A204.1 (cell line): ENCODE results near the gene GLOD4.
"Not testable (repeated sequence)": the region's sequence is repeated elsewhere in the genome, so short reads cannot be mapped to it uniquely, and the experiment has no call there.

ENCODE experiments used
- FAIRE-seq: peaks from 2 replicates; lab custom pipeline; 2012; peaks lifted over from hg19 to GRCh38; lab: Jason Lieb, UNC

The GLOD4 gene

DNA sequence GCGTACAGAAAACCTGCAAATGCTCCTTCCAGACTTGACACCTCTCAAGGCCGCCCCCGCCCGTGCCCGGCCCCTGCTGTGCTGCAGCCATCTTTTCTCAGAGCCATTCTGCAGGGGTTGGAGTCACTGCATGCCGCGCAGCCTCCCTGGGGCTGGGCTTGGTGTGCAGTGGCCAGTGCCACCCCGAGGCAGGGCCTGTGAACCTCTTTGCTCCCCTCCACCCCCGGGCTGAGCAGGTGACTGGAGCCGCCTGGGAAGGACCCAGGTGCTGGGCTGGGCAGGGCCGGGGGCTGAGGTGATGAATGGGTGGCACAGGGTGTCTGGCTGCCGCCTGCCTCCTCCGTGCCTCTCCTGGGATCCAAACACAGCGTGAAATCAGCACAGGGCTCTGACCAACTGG lies 20.4 kb upstream of the GLOD4 start:
- no peak for FAIRE-seq

- FAIRE-seq: no peak
Measured at GRCh38 chr17:801660-802059, 19.6 kb upstream of the GLOD4 start.

GRCh38 chr17:800446-801242 lies 18.6 kb upstream of the GLOD4 start:
- FAIRE-seq: no peak

GRCh38 chr17:799261-799660 lies 17.2 kb upstream of the GLOD4 start:
- FAIRE-seq: no peak

- FAIRE-seq: no peak
Measured at GRCh38 chr17:798246-798645, 16.2 kb upstream of the GLOD4 start.

GRCh38 chr17:797236-797840 lies 15.3 kb upstream of the GLOD4 start:
- no peak for FAIRE-seq

GRCh38 chr17:796609-797008 lies 14.5 kb upstream of the GLOD4 start:
- no peak for FAIRE-seq

GRCh38 chr17:795721-796120 lies 13.6 kb upstream of the GLOD4 start:
- no peak for FAIRE-seq

GRCh38 chr17:795276-795675 lies 13.2 kb upstream of the GLOD4 start:
- no peak for FAIRE-seq

GRCh38 chr17:794876-795275 lies 12.8 kb upstream of the GLOD4 start:
- FAIRE-seq: no peak

DNA sequence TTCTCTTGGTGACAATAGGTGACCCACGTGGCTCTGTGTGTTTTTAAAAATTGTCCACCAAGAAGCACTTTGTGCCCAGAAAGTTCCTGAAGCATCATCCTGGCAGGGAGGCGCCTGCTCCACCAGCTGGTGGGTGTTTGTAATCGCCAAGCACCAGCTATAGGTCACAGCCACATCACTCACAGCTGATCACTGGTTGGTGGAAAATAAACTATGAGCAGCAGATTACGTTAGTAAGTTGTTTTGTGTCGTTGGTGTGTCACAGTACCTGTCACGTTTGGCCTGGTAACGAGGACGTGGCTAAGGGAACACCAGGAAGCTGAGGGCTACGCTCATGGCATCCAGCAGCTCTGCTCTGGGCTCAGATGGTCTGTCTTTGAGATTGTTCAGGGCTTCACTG lies 10.2 kb upstream of the GLOD4 start:
- FAIRE-seq: no peak

DNA sequence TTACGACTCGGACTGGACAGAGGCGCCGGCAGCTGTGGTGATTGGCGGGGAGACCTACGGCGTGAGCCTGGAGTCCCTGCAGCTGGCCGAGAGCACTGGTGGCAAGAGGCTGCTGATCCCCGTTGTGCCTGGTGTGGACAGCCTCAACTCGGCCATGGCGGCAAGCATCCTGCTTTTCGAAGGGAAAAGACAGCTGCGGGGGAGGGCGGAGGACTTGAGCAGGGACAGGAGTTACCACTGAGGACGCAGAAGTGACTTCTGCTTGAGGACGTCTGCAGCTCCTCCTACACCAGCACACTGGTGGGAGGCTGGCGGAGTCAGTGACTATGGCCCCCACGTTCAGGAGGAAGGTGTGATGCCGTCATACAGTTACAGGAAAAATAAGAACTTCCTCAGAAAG lies 9.7 kb upstream of the GLOD4 start:
- no peak for FAIRE-seq

DNA sequence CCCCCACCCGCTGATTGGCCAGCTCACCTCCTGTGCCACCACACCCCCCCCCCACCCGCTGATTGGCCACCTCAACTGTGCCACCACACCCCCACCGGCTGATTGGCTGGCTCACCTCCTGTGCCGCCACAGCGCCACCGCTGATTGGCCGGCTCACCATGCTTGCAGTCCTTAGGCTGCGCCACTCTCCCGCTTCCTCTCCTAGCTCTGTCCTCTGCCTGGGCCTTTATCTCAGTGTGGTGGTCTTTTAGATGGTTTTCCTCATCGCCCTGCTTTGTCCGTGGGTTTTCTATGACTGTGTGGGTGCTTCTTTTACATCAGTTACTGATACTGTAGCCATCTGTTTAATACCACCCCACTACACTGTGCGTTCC lies 8.8 kb upstream of the GLOD4 start:
- not testable (repeated sequence) for FAIRE-seq

DNA sequence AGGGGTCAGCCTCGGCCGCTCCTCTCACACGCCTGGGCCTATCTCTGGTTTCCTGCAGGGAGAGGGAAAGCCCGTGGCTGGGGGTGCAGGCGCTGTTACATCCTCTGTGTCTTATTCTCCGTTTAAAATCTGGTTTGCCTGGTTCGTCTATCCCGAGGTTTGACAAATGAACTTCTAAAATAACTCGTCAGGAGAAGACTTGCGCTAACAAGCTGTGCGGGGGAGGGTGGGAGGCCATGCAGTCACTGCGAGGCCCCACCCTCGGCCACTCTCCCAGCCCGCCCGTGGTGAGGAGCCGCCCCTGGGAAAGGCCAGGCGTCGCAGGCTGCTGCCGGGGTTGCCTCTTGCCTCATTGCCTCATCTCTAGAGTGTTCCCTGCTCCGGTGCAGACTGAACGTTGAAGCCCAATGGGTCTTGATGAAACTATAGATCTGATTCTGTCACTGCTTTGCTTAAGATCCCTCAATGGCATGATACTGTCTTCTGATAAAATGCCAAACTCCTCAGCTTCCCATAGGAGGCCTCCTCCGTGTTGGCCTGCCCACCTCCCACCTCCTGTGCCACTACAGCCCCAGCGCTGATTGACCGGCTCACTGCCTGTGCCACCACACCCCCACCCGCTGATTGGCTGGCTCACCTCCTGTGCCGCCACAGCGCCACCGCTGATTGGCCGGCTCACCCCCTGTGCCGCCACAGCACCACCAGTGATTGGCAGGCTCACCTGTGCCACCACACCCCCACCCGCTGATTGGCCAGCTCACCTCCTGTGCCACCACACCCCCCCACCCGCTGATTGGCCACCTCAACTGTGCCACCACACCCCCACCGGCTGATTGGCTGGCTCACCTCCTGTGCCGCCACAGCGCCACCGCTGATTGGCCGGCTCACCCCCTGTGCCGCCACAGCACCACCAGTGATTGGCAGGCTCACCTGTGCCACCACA lies 8.1 kb upstream of the GLOD4 start:
- FAIRE-seq: not testable (repeated sequence)

GRCh38 chr17:789160-789840 lies 7.2 kb upstream of the GLOD4 start:
- FAIRE-seq: no peak

DNA sequence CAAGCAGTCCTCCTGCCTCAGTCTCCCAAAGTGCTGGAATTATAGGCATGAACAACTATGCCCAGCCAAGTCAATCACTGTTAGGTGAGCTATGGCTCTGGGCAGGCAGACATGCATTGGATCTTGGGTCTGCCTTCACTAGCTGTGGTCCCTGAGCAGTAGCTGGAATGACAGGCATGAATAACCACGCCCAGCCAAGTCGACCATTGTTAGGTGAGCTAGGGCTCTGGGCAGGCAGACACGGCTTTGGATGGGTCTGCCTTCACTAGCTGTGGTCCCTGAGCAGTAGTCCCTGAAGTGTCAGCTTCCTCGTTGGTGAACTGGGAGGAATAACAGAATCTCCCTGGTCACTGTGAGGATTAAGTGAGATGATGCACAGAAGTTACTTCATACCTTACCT lies 6.5 kb upstream of the GLOD4 start:
- no peak for FAIRE-seq

- no peak for FAIRE-seq
Measured at GRCh38 chr17:787641-788221, 5.7 kb upstream of the GLOD4 start.

DNA sequence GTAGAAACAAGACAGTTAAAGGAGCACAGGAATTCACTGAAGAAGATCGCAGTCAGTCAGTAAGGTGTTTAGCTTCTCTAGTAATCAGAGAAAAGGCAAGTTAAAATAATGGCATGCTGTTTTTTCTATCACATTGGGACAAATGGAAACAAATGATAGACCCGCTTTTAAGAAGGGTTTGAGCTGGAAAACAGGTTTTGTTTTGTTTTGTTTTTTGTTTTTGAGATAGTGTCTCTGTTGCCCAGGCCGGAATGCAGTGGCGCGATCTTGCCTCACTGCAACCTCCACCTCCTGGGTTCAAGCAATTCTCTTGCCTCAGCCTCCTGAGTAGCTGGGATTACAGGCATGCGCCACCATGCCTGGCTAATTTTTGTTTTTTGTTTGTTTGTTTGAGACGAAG lies 3.8 kb upstream of the GLOD4 start:
- FAIRE-seq: not testable (repeated sequence)

- no peak for FAIRE-seq
Measured at GRCh38 chr17:784143-784542, 2.1 kb upstream of the GLOD4 start.

DNA sequence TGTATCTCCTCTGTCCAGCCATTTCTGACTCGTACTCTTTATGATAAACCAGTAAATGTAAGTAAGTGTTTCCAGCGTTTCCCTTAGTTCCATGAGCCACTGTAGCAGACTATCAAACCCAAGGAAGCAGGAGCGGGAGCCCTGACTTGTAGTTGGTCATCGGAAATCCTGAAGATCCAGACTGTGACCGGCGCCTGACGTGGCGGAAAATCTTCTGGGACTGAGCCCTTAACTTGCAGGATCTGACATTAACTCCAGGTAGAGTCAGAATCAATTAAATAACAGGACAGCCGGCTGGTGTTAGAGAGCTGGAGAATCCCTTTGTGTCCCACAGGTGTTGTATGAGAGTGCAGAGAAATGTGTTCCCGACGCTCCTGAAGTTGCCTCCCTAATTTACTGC lies 4.0 kb downstream of the GLOD4 start:
- no peak for FAIRE-seq

DNA sequence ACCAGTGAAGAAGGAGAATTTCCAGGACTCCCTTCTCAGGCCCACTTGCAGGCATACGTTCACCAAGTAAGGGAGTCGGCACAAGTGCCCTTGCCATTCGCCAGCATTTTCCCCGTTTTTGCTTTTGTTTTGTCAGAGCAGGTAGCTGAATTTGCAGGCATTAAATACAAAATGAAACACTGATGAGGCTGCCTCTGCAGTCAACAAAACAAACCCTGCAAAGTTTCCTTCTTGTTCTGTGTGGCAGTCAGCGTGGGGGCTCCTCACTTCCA lies 7.8 kb downstream of the GLOD4 start:
- no peak for FAIRE-seq
